ENCODE data around the gene PPM1F.

DNA sequence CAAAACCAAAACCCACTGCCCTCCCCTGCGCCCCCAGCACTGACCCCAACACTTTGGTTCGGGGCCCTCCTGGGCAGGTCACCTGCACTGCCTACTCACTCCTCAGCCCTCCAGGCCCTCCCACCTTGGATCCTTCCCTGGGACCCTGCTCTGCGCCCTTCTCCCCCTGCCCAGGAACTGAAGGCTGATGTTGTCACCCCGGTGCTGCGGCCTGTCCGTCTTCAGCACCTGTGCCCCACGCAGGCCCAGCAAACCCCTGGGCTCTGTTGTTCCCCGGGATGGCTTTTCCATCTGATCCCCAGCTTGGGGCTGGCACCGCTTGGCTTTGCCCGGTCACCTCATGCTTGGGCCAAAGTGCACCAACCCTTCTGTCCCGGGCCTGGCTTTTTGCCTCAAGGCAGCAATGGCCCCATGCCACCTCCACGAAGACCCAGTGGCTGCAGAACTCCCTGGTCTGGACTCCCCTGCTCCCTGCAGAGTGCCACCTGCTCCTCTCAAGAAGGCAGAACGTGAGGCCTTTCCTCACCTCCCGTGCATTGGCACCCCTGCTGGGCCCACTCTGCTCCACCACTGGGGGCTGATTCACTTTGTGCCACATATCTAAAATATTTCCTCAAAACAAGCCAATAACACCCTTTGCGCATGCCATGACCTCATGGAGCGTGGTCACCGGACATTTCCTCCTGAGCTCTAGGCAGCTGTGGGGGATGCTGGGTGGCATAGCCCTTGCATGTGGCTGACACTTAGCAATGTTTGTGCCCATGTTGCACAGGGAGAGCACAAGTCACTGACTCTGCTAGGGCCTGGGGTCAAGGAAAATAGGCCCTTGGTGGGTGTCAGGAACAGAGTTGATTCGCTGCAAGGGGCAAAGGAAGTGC is 8.8 kb downstream of the PPM1F start:
- TF ChIP-seq USF1 (IDR thresholded peaks at IDR 0.05; ENCODE audit: borderline replicate concordance, extremely low read length, insufficient read depth, low read depth, low read length) (no peak), POLR2AphosphoS2 (IDR thresholded peaks at IDR 0.05; ENCODE audit: low read depth, low read length) (no peak), CEBPB (IDR thresholded peaks at IDR 0.05; ENCODE audit: borderline replicate concordance in 1 of 2, low read depth in 2 of 2, low read length in 2 of 2) (no peak), POLR2A (IDR thresholded peaks at IDR 0.05; ENCODE audit: low read depth, low read length) (no peak), USF2 (IDR thresholded peaks at IDR 0.05; ENCODE audit: borderline replicate concordance, low read depth, low read length) (no peak), LARP7 (IDR thresholded peaks at IDR 0.05) (no peak), POU2F2 (IDR thresholded peaks at IDR 0.05; ENCODE audit: borderline replicate concordance, low read depth, low read length) (no peak), POLR2AphosphoS5 (IDR thresholded peaks at IDR 0.05; ENCODE audit: low read length) (no peak), YY1 (IDR thresholded peaks at IDR 0.05; ENCODE audit: low read depth, low read length) (no peak), EP300 (IDR thresholded peaks at IDR 0.05; ENCODE audit: borderline replicate concordance in 1 of 2, control insufficient read depth in 1 of 2, low read depth in 2 of 2, low read length in 2 of 2) (no peak)
- TF ChIP-seq, protein P1, sequence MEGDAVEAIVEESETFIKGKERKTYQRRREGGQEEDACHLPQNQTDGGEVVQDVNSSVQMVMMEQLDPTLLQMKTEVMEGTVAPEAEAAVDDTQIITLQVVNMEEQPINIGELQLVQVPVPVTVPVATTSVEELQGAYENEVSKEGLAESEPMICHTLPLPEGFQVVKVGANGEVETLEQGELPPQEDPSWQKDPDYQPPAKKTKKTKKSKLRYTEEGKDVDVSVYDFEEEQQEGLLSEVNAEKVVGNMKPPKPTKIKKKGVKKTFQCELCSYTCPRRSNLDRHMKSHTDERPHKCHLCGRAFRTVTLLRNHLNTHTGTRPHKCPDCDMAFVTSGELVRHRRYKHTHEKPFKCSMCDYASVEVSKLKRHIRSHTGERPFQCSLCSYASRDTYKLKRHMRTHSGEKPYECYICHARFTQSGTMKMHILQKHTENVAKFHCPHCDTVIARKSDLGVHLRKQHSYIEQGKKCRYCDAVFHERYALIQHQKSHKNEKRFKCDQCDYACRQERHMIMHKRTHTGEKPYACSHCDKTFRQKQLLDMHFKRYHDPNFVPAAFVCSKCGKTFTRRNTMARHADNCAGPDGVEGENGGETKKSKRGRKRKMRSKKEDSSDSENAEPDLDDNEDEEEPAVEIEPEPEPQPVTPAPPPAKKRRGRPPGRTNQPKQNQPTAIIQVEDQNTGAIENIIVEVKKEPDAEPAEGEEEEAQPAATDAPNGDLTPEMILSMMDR (IDR thresholded peaks at IDR 0.05 in 2 of 3, conservative IDR thresholded peaks at IDR 0.05 in 1 of 3; ENCODE audit: control insufficient read depth in 2 of 3, extremely low read depth in 1 of 3, insufficient read depth in 1 of 3, low read depth in 3 of 3, low read length in 3 of 3): no peak

Data from GM12878 (cell line).